Measurements from ENCODE around the gene TIGD7. TPM values are rescaled to one million over a fixed set of nuclear protein-coding genes. Genes with fewer than 3 reads are reported as not detected.

TIGD7 gene
- total and polyA plus RNA-seq, 4 donors: 2.9 to 11.5 (median 3.9) TPM

GRCh38 chr16:3259836-3260235 lies 45.4 kb downstream of the TIGD7 start:
- TF ChIP-seq CTCF (IDR thresholded peaks at IDR 0.05; ENCODE audit: control extremely low read depth, extremely low read depth): no peak
- DNase-seq (no peak), ATAC-seq (ENCODE audit: insufficient read depth, low FRiP score) (no peak)
- 45 to 72% methylated on average over 8 of the region's 8 CpGs for WGBS, 2 donors
- Histone ChIP-seq H3K27ac (ENCODE audit: low read depth in 1 of 2, low read length in 1 of 2) (no peak overlapping the region), H3K9me3 (ENCODE audit: control insufficient read depth in 4 of 4, insufficient read depth in 3 of 4, low read length in 3 of 4) (peaks cover 0 to 4% (median 0%) of the 10 kb centered on the region in 4 donors), H3K4me3 (no peak overlapping the region), H3K4me1 (ENCODE audit: control insufficient read depth in 5 of 5, insufficient read depth in 5 of 5, low read length in 5 of 5) (peaks cover 0 to 6% (median 0%) of the 10 kb centered on the region in 5 donors), H3K9ac (ENCODE audit: insufficient read depth in 1 of 2, low read length in 2 of 2) (no peak overlapping the region), H3K27me3 (ENCODE audit: control insufficient read depth in 3 of 3, insufficient read depth in 3 of 3, low read length in 2 of 3) (peaks cover 0 to 3% (median 0%) of the 10 kb centered on the region in 3 donors), H3K36me3 (ENCODE audit: control insufficient read depth in 4 of 4, insufficient read depth in 4 of 4, low read length in 4 of 4) (no peaks in the 10 kb centered on the region)

GRCh38 chr16:3256866-3257465 lies 48.3 kb downstream of the TIGD7 start:
- no peak overlapping the region for H3K4me3 ChIP-seq
- DNase-seq (no peak), ATAC-seq (ENCODE audit: insufficient read depth, low FRiP score) (no peak)
- no peak for TF ChIP-seq CTCF (IDR thresholded peaks at IDR 0.05; ENCODE audit: control extremely low read depth, extremely low read depth)
- no peak overlapping the region for H3K9ac ChIP-seq (ENCODE audit: insufficient read depth in 1 of 2, low read length in 2 of 2)
- H3K27ac ChIP-seq (ENCODE audit: low read depth in 1 of 2, low read length in 1 of 2): no peak overlapping the region
- 73 to 83% methylated on average over 9 of the region's 9 CpGs for WGBS, 2 donors
- peaks cover 0 to 4% (median 0%) of the 10 kb centered on the region in 4 donors for H3K9me3 ChIP-seq (ENCODE audit: control insufficient read depth in 4 of 4, insufficient read depth in 3 of 4, low read length in 3 of 4)
- H3K4me1 ChIP-seq (ENCODE audit: control insufficient read depth in 5 of 5, insufficient read depth in 5 of 5, low read length in 5 of 5): no peaks in the 10 kb centered on the region
- H3K27me3 ChIP-seq (ENCODE audit: control insufficient read depth in 3 of 3, insufficient read depth in 3 of 3, low read length in 2 of 3): peaks cover 0 to 6% (median 0%) of the 10 kb centered on the region in 3 donors
- no peaks in the 10 kb centered on the region for H3K36me3 ChIP-seq (ENCODE audit: control insufficient read depth in 4 of 4, insufficient read depth in 4 of 4, low read length in 4 of 4)

- no peaks in the 10 kb centered on the region for H3K36me3 ChIP-seq (ENCODE audit: control insufficient read depth in 4 of 4, insufficient read depth in 4 of 4, low read length in 4 of 4)
- no peak within 1 kb of the TSS for H3K27ac ChIP-seq (ENCODE audit: low read depth in 1 of 2, low read length in 1 of 2)
- DNase-seq: peak in 1 of 3 donors; percentile 7
- peaks cover 0 to 6% (median 0%) of the 10 kb centered on the region in 3 donors for H3K27me3 ChIP-seq (ENCODE audit: control insufficient read depth in 3 of 3, insufficient read depth in 3 of 3, low read length in 2 of 3)
- WGBS, 2 donors: 64 to 73% methylated on average over 14 of the region's 14 CpGs
- H3K4me1 ChIP-seq (ENCODE audit: control insufficient read depth in 5 of 5, insufficient read depth in 5 of 5, low read length in 5 of 5): no peaks in the 10 kb centered on the region
- H3K9me3 ChIP-seq (ENCODE audit: control insufficient read depth in 4 of 4, insufficient read depth in 3 of 4, low read length in 3 of 4): peaks cover 0 to 4% (median 0%) of the 10 kb centered on the region in 4 donors
- no peak for ATAC-seq (ENCODE audit: insufficient read depth, low FRiP score)
- H3K9ac ChIP-seq (ENCODE audit: insufficient read depth in 1 of 2, low read length in 2 of 2): no peak within 1 kb of the TSS
- no peak within 1 kb of the TSS for H3K4me3 ChIP-seq
- no peak for TF ChIP-seq CTCF (IDR thresholded peaks at IDR 0.05; ENCODE audit: control extremely low read depth, extremely low read depth)
These were observed 48.9 kb downstream of the TIGD7 start, which contains the start of gene MEFV for GRCh38 chr16:3256146-3256865. MEFV (minus strand) TSS chr16:3256633; CDS start chr16:3256587, 46 bp downstream.
